Germinal center (tissue), 1 donor: ENCODE results near the gene SLC2A2.
"Not testable (repeated sequence)": the region's sequence is repeated elsewhere in the genome, so short reads cannot be mapped to it uniquely, and the experiment has no call there.

Source experiments
- DNase-seq: peaks from one replicate; pipeline ENCODE4 v3.0.0; 2012; ENCODE audit warnings: mixed read lengths, low spot score

Gene SLC2A2

DNA sequence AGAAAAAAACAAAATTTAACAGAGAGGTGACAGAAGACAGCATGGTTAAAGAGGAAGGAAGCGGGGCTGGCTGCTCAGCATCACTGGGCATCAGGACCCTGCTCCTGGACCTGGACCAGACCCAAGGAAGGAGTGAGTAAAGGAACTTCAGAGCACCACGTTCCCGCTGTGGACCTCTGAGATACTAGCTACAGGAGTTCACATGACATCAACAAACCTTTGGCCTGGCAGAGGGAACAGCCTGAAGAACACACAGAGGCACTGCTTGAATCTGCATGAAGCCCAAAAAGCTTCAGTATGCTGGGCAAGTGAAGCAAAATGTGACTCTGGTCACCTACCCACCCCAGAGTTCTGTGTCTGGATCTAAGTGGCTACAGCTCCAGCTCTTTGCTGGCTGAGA lies 38.1 kb downstream of the SLC2A2 start:
- no peak for DNase-seq

DNA sequence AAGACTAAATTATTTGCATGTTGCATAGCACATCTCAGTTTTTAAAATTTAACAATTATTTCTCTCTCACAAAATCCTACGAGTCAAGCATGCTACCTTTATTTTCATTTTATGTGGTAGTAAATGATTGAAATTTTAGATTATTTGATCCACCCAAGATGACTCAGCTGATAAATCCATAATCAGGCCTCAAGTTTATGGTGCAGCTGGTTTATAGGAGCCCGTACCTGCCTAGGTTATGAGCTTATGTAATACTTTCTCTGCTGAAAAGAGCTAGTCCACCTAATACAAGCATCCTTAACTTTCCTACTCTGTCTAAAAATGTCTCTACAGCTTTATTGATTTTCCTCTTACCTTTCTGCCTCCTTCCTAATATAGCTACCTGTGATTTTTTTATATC lies 41.2 kb downstream of the SLC2A2 start:
- DNase-seq: no peak

DNA sequence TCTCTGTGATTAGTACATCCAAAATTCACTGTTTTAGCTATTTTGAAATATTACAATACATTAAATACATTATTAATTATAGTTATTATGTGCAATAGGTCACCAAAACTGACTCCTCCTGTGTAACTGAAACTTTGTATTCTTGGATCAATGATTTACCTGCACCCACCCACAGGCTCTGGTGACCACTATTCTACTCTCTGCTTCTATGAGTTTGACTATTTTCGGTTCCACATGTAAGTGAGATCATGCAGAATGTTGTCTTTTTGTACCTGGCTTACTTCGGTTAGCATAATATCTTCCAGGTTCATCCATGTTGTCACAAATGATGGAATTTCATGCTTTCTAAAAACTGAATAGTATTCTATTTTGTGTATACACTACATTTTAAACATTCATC lies 43.8 kb downstream of the SLC2A2 start:
- no peak for DNase-seq

DNA sequence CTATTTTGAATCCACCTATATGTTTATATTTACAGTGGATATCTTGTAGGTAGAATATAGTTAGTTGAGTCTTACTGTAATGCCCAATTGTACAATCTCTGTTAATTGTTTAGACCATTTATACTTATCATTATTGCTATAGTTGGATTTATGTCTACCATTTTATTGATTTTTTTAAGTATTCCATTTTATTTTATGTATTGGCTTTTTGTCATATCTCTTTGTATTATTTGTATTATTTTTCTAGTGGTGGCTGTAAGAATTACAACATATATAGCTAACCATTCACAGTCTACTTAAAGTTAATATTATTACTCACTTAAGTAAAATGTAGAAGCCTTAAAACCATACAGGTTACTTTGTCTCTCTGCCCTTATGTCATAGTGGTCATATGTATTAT lies 46.1 kb downstream of the SLC2A2 start:
- DNase-seq: no peak

DNA sequence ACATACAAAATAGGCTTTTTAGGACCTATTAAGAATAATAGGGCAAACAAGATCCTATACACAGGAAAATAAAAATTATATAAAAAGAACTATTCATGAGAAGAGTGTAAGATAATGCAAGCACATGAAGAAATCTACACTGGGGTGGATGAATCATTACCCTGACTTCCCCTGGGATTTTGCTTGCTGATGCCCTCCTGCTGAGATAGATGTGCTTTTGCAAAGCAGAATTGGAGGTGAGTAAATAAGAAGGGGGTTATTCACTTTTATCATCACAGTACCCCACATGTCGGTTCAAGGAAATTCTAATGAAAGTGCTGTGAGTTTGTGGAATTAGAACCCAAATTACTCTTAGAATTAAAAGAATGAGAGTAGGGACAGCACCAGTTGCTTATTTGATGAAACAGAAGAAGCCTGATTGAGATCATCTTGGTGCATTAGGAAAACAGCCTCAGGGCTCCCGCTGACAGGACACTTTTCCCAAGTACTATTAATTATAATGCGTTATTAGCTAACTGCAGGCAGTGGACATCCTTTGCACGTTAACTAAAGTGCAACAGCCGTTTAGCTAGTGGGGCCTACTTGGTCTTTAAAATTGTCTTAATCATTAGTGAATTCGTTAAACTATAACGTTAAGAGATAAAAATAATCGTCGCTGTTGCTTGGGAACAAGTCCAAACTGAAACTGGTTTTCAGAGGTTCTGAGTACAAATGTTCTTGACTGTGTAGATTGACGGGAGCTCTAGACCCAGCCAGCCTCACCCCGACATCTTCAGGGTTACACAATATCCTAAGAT lies 48.4 kb downstream of the SLC2A2 start:
- no peak for DNase-seq

DNA sequence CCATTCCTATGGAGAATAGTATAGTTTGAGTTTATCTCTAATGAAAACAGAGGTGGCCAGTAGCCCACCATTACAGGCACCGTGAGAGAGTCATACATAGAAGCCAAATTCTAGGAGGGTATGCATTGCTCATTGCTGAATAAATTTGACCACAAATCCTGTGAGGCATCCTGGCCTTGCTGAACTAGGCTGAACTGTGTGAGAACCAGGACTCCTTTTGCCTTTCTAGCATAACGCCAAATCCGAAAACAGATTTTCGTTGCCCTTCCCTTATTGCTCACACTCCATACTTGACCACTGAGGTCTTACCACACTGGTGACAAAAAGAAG lies 50.4 kb downstream of the SLC2A2 start:
- DNase-seq: no peak

DNA sequence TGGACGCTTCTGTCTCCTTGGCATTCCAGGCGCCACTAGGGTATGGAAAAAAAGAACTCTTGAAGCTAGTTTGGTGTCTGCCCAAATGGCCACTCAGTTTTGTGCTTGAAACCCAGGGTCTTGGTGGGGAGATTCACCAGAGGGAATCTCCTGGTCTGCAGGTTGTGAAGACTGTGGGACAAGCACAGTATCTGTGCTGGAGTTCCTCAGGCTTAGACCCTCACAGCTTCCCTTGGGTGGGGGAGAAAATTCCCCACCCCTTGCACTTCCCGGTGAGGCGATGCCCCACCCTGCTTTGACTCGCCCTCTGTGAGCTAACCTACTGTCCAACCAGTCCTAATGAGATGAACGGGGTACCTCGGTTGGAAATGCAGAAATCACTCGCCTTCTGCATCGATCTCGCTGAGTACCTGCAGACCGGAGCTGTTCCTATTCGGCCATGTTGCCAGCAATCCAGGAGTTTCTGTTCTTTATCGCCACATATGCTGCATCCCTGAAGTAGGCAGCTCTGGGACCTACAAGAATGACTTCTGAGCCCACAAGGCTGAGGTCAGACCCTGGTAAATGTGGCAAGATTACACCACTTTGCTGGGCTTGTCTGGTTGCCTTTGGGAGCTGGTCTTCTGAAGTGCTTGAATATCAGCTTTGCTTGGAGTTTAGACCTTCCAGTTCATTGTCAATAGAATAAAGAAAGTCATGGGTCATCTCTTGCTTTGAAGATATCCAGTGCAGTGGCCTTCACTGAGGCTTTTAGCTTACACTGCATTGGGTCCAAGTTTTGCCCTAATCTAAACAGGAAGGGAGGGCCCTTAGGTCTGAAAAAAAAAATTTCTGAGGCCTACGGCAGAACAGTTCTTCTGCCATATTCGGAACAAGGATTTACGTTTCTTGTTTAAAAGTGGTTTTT lies 51.0 kb downstream of the SLC2A2 start:
- no peak for DNase-seq

DNA sequence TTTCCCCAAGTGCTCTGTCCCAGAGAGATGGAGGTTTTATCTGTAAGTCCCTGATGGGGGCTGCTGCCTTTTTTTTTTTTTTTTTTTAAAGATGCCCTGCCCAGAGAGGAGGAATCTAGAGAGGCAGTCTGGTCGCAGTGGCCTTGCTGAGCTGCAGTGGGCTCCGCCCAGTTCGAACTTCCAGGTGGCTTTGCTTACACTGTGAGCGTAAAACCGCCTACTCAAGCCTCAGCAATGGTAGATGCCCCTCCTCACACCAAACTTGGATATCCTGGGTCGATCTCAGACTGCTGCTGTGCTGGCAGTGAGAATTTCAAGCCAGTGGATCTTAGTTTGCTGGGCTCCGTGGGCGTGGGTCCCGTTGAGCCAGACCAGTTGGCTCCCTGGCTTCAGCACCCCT lies 51.6 kb downstream of the SLC2A2 start:
- no peak for DNase-seq

DNA sequence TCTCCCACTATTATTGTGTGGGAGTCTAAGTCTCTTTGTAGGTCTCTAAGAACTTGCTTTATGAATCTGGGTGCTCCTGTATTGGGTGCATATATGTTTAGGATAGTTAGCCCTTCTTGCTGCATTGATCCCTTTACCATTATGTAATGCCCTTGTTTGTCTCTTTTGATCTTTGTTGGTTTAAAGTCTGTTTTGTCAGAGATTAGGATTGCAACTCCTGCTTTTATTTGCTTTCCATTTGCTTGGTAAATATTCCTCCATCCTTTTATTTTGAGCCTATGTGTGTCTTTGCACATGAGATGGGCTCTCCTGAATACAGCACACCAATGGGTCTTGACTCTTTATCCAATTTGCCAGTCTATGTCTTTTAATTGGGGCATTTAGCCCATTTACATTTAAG lies 53.6 kb downstream of the SLC2A2 start:
- not testable (repeated sequence) for DNase-seq

DNA sequence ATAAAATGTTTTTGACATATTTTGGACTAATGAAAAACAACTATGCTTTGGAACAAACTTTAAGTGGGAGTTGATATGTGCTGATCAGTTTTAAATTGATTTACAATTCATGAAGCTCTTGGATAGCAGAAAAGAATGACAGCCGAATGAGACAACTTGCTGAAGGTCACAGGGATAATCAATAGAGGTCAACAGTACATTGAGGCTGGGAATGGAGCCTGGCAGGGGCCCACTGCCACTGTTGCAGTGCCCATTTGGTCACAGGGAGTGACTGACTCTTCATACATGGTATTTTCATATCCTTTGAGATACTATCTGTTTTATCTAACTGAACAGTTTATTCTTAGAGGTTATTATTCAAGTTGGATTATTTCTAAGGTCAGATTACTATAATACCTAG lies 59.4 kb downstream of the SLC2A2 start:
- DNase-seq: no peak

DNA sequence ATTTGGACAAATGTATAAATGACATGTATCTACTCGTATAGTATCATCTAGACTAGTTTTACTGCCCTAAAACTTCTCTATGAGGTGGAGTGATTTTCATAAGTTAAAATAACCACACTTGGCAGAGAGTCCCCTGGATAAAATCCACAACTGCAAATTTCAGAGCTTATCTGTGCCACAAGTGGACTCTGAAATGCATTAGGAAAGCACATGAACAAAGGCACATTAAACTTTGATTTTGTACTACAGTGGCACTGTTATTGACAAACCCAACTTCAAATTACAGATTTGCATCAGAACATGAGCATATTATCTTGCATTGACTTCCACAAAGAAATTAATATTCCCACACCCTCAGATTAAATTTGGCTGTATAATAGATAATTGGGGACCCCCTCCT lies 60.0 kb downstream of the SLC2A2 start:
- no peak for DNase-seq

DNA sequence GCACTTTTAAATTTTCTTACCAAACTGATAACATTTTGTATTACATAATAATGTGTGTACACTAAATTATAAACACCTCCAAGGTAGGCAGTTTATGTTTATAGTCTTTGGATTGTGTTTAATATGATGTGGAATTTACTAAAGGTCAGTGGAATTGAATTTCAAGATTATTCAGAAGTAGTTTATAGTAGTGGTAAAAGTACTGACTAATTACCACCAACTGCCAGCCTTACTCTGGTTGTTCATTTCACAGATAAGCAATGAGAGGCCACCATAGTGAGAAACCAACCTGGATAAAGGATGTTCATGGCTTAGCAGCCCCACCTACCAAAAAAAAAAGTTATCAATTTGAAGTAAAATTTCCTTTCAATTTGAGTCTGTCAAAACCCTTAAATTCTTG lies 64.1 kb downstream of the SLC2A2 start:
- no peak for DNase-seq

DNA sequence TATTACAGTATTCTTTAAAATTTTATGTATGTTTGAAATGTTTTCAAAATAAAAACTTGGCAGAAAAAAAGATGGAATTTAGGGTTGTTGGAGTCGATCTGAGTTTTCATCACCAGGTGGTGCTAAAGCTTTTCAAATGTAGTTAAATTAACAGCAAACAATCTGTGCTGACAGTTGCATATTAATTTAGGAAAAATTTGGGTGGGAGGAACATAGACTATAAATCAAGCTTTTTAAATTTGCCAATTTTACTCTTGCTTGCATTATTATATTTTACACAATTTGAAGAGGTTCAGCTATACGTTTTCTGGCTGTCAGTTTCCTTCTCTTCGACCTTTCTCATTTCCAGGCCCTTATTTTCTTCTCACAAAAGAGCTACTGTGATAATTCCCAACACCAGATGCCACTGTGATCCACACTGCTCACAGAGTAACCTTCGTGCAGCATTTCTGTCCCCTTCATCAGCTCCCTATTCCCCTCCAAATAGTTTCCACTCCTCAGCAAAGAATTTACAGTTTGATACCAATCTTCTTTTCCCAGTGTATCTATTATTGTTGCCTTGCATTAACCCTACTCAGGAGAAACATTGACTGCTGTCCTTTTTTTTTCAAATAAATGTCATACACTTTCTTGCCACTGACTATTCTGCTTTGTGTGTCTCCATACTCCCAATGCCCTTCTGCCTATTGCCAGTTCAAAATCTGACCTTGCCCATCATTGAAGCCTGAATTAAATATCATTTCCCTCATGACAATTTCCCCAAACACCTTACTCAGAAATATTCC lies 64.7 kb downstream of the SLC2A2 start:
- DNase-seq: no peak

DNA sequence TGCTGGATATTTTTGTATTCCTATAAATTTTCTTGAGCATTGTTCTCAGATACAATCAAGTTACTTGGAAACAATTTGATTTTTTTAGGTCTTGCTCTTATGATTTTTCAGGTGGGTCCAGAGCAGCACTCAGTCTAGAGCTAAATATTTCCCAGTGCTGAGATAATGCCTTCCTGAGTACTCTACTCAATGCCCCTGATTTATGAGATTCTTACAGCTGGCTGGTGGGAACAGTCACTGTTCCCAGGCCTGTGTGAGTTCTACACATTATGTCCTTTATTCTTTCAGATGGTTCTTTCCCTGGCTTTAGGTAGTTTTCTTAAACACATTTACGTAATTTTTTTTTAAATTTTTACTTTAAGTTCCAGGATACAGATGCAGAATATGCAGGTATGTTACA lies 67.1 kb downstream of the SLC2A2 start:
- no peak for DNase-seq

DNA sequence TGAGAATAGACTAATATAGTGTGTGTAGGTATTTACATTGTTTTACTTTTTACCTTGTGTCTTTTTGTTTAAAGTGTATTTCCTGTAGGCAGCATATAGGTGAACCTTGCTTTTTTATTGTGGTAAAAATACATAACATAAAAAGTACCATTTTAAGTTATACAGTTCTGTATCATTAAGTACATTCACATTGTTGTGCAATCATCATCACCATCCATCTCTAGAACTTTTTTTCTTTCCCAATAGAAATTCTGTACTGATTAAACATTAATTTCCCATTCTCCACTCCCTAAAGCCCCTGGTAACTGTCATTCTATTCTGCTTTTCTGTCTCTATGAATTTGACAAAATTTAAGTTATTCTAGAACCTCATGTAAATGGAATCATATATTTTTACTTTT lies 69.9 kb downstream of the SLC2A2 start:
- DNase-seq: no peak

DNA sequence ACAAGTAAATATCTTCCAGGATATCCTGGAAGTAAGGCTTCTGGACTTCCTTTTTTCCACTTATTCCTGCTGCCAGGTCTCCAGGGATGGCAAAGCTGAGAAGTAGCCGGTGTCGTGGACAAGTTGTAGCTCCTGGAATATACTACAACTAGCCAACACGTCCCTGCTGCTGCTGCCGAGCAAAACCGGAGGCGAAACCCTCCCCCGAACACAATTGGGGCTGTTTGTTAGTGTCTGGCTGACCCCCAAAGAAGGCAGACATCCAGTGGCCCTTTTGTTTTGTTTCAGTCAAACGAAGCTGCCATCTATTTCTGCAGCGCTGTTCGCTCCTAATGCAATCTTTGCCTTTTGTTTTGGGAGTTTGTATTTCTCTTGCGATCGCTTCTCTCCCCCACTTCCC lies 72.8 kb downstream of the SLC2A2 start:
- DNase-seq: no peak

DNA sequence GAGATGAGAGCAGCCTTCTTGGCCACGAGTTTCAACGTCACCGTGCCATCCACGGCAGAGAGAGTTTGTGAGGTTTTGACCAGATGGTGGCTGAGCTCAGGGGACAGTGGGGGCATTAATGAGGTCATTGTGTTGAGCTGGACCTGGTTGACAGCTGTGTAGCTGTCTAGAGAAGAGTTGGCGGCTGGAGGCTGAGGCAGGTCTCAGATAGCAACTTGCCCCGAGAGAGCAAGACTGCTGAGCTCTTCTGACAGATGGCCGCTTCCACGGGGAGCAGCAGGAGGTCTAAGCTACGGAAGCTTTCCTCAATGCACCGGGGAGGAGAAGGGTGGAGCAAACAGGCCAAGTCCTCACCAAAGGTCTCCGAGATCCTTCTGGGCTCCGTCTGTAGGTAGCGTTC lies 73.3 kb downstream of the SLC2A2 start:
- DNase-seq: no peak

DNA sequence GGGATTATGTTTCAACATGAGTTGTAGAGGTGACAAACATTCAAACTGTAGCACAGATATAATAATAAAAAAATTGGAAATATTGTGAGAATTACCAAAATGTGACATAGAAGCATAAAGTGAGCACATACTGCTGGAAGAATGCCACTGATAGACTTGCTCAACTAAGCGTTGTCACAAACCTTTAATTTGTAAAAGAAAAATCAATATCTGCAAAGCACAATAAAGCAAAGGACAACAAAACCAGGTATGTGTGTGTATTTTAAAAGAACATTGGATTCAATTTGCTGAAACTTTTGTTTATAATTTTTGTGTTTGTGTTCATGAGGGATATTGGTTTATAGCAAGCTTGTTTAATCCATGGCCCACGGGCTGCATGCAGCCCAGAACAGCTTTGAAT lies 77.3 kb downstream of the SLC2A2 start:
- no peak for DNase-seq

DNA sequence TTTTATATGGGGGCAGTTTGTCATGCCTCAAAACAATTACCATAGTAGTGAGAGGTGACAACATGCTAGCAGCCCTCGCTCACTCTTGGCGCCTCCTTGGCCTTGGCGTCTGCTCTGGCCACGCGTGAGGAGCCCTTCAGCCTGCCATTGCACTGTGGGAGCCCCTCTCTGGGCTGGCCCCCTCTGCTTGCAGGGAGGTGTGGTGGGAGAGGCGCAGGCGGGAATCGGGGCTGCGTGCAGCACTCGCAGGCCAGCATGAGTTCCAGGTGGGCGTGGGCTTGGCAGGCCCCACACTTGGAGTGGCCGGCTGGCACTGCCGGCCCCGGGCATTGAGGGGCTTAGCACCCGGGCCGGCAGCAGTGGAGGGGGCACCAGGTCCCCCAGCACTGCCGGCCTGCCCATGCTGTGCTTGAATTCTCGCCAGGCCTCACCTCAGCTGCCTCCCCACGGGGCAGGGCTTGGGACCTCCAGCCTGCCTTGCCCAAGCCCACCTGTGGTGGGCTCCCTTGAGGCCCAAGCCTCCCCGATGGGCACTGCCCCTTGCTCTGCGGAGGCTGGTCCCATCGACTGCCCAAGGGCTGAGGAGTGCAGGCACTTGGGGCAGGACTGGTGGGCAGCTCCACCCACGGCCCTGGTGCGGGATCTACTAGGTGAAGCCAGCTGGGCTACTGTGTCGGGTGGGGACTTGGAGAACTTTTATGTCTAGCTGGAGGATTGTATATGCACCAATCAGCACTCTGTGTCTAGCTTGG lies 79.3 kb downstream of the SLC2A2 start:
- no peak for DNase-seq
